GM23248 (cell line): Measurements from ENCODE around the gene DPP6.

Source experiments
- EZH2 ChIP-seq: fragments of 200-600 bp; sonication (generic); IDR thresholded peaks from 2 replicates; pipeline ENCODE4 v1.6.1; 2018; ENCODE audit warnings: antibody characterized with exemption, mild to moderate bottlenecking; ENCODE audit not compliant: insufficient read depth, poor library complexity, severe bottlenecking
- EZH2phosphoT487 ChIP-seq: fragments of 200-600 bp; sonication (generic); IDR thresholded peaks from 2 replicates; pipeline ENCODE4 v1.6.1; 2018; ENCODE audit warnings: antibody characterized with exemption, moderate library complexity, mild to moderate bottlenecking, low read depth; ENCODE audit not compliant: insufficient read depth

- TF ChIP-seq EZH2 (no peak), EZH2phosphoT487 (no peak)
Observed at GRCh38 chr7:154436560-154436959, 384.4 kb downstream of the DPP6 start.
